Stimulated activated CD4-positive, alpha-beta T cell treated with anti-CD3 and anti-CD28 coated beads, TNF-alpha, amount 100 ng/mL, for 4 hours (primary cell): ENCODE data around the gene LAMA2.

Experiments used
- DNase-seq, 3 experiments: peaks; one replicate each; pipeline ENCODE4 v3.0.0-alpha.2; 2020; ENCODE audit warnings: low read depth in 3 of 3

Gene LAMA2

GRCh38 chr6:128899341-128900050, 16.6 kb downstream of the LAMA2 start:
- DNase-seq, result no peak

GRCh38 chr6:128903715-128904114, 20.8 kb downstream of the LAMA2 start:
- no peak for DNase-seq

GRCh38 chr6:128914051-128914450, 31.1 kb downstream of the LAMA2 start:
- DNase-seq, result no peak

GRCh38 chr6:128918886-128919285, 35.9 kb downstream of the LAMA2 start:
- DNase-seq, result no peak

GRCh38 chr6:128919412-128920180, 36.7 kb downstream of the LAMA2 start:
- no peak for DNase-seq

- DNase-seq, result no peak
Measured at GRCh38 chr6:128925765-128926164, 42.8 kb downstream of the LAMA2 start.

GRCh38 chr6:128929869-128930268, 46.9 kb downstream of the LAMA2 start:
- DNase-seq, result no peak

- no peak for DNase-seq
Measured at GRCh38 chr6:128930321-128930720, 47.4 kb downstream of the LAMA2 start.

- no peak for DNase-seq
Measured at GRCh38 chr6:128932061-128932460, 49.1 kb downstream of the LAMA2 start.

- DNase-seq, result no peak
Measured at GRCh38 chr6:128950864-128951263, 67.9 kb downstream of the LAMA2 start.

- DNase-seq, result no peak
Measured at GRCh38 chr6:128952902-128953301, 70.0 kb downstream of the LAMA2 start.

- DNase-seq, result no peak
Measured at GRCh38 chr6:128954308-128955043, 71.5 kb downstream of the LAMA2 start.

- DNase-seq, result no peak
Measured at GRCh38 chr6:128963561-128963960, 80.6 kb downstream of the LAMA2 start.

GRCh38 chr6:128964233-128964755, 81.4 kb downstream of the LAMA2 start:
- DNase-seq, result no peak

- DNase-seq, result no peak
Measured at GRCh38 chr6:128964771-128965170, 81.8 kb downstream of the LAMA2 start.

GRCh38 chr6:128966934-128967333, 84.0 kb downstream of the LAMA2 start:
- no peak for DNase-seq

GRCh38 chr6:128979071-128979470, 96.1 kb downstream of the LAMA2 start:
- no peak for DNase-seq

- no peak for DNase-seq
Measured at GRCh38 chr6:128981716-128982115, 98.8 kb downstream of the LAMA2 start.

- no peak for DNase-seq
Measured at GRCh38 chr6:128990360-128990759, 107.4 kb downstream of the LAMA2 start.

GRCh38 chr6:128990915-128991314, 108.0 kb downstream of the LAMA2 start:
- DNase-seq, result no peak

- no peak for DNase-seq
Measured at GRCh38 chr6:128993166-128993565, 110.2 kb downstream of the LAMA2 start.

- no peak for DNase-seq
Measured at GRCh38 chr6:128997880-128998279, 114.9 kb downstream of the LAMA2 start.
